GM23338 (cell line): Measurements from ENCODE around the gene SIAE. TPM values are rescaled to one million over a fixed set of nuclear protein-coding genes. Genes with fewer than 3 reads are reported as not detected.

ENCODE experiments used
- ATAC-seq: fragments of 200-7000 bp; cut with Tn5 transposase; 3 replicates; pipeline ENCODE4 v1.9.1; 2020
- DNase-seq: peaks from one replicate; pipeline ENCODE4 v3.0.0-alpha.2; 2015; ENCODE audit warnings: low spot score
- H2AFZ ChIP-seq: fragments of 200-600 bp; sonication (generic); 2 replicates; pipeline ENCODE4 v1.8.0; 2016; ENCODE audit warnings: antibody characterized with exemption, mild to moderate bottlenecking, moderate library complexity
- H3F3A ChIP-seq: fragments of 200-600 bp; sonication (generic); replicated peaks from 2 replicates; pipeline ENCODE4 v1.8.0; 2017; ENCODE audit warnings: antibody characterized with exemption, mixed run types, low read depth
- H3K27ac ChIP-seq: fragments of 200-600 bp; sonication (generic); 2 replicates; pipeline ENCODE4 v1.6.1; 2016; ENCODE audit warnings: low read depth
- H3K27me3 ChIP-seq: fragments of 200-600 bp; sonication (generic); 2 replicates; pipeline ENCODE4 v1.8.0; 2016; ENCODE audit warnings: mild to moderate bottlenecking, mixed run types, moderate library complexity; ENCODE audit not compliant: insufficient read depth
- H3K36me3 ChIP-seq: fragments of 200-600 bp; sonication (generic); 2 replicates; pipeline ENCODE4 v1.8.0; 2016; ENCODE audit warnings: mild to moderate bottlenecking; ENCODE audit not compliant: insufficient read depth
- H3K4me1 ChIP-seq: fragments of 200-600 bp; sonication (generic); 2 replicates; pipeline ENCODE4 v1.8.0; 2016; ENCODE audit warnings: mild to moderate bottlenecking, moderate library complexity; ENCODE audit not compliant: insufficient read depth
- H3K4me2 ChIP-seq: fragments of 200-600 bp; sonication (generic); 2 replicates; pipeline ENCODE4 v1.7.1; 2017; ENCODE audit warnings: mixed run types
- H3K4me3 ChIP-seq: fragments of 200-600 bp; sonication (generic); 2 replicates; pipeline ENCODE4 v1.6.1; 2016; ENCODE audit warnings: mixed run types
- H3K79me2 ChIP-seq: fragments of 200-600 bp; sonication (generic); replicated peaks from 2 replicates; pipeline ENCODE4 v1.8.0; 2017; ENCODE audit warnings: mild to moderate bottlenecking; ENCODE audit not compliant: insufficient read depth
- H3K9me2 ChIP-seq: fragments of 200-600 bp; sonication (generic); 2 replicates; pipeline ENCODE4 v1.8.0; 2017; ENCODE audit not compliant: insufficient read depth
- H4K20me1 ChIP-seq: fragments of 200-600 bp; sonication (generic); replicated peaks from 2 replicates; pipeline ENCODE4 v1.8.0; 2017; ENCODE audit warnings: mild to moderate bottlenecking; ENCODE audit not compliant: insufficient read depth
- H3K27ac Mint-ChIP-seq: 2 replicates; pipeline ENCODE4 v1.8.0; 2020; ENCODE audit warnings: inconsistent platforms, mild to moderate bottlenecking, moderate library complexity, mixed read lengths
- H3K27me3 Mint-ChIP-seq: 3 replicates; pipeline ENCODE4 v1.8.0; 2022; ENCODE audit warnings: low read depth, mild to moderate bottlenecking, moderate library complexity, mixed read lengths, inconsistent platforms; ENCODE audit not compliant: insufficient read depth, poor library complexity
- H3K36me3 Mint-ChIP-seq: 3 replicates; pipeline ENCODE4 v1.8.0; 2021; ENCODE audit warnings: low read depth, mild to moderate bottlenecking, inconsistent platforms, moderate library complexity, mixed read lengths
- H3K4me1 Mint-ChIP-seq: 3 replicates; pipeline ENCODE4 v1.8.0; 2020; ENCODE audit warnings: mild to moderate bottlenecking, inconsistent platforms, mixed read lengths
- H3K4me3 Mint-ChIP-seq: 3 replicates; pipeline ENCODE4 v1.8.0; 2021; ENCODE audit warnings: moderate library complexity, mild to moderate bottlenecking, inconsistent platforms, mixed read lengths
- H3K9me3 Mint-ChIP-seq: 3 replicates; pipeline ENCODE4 v1.8.0; 2020; ENCODE audit warnings: moderate library complexity, mild to moderate bottlenecking, inconsistent platforms, mixed read lengths
- CTCF ChIP-seq, 2 experiments: fragments of 200-600 bp in 1 of 2; sonication (generic) in 1 of 2; conservative IDR thresholded peaks; 2 replicates each; pipeline versions ENCODE4 v1.5.1 to v1.6.1; 2016 to 2017; ENCODE audit warnings: antibody characterized with exemption in 2 of 2, low read depth in 2 of 2, mild to moderate bottlenecking in 2 of 2, moderate library complexity in 1 of 2
- EZH2 ChIP-seq: fragments of 200-600 bp; sonication (generic); IDR thresholded peaks from one replicate; pipeline ENCODE4 v1.8.0; 2017; ENCODE audit warnings: antibody characterized with exemption, mild to moderate bottlenecking, low read depth; ENCODE audit not compliant: unreplicated experiment
- JUNB ChIP-seq: IDR thresholded peaks from one replicate; pipeline ENCODE4 v1.6.1; 2016; ENCODE audit warnings: antibody characterized with exemption; ENCODE audit not compliant: unreplicated experiment
- NANOG ChIP-seq: IDR thresholded peaks from 2 replicates; pipeline ENCODE4 v1.6.1; 2016; ENCODE audit warnings: antibody characterized with exemption, borderline replicate concordance
- POLR2AphosphoS5 ChIP-seq: IDR thresholded peaks from 2 replicates; pipeline ENCODE4 v1.6.1; 2016; ENCODE audit warnings: antibody characterized with exemption, low read depth
- REST ChIP-seq: IDR thresholded peaks from one replicate; pipeline ENCODE4 v1.6.1; 2018; ENCODE audit warnings: antibody characterized with exemption; ENCODE audit not compliant: unreplicated experiment
- ZNF114 ChIP-seq: fragments of 250-450 bp; sonication (Bioruptor Pico); IDR thresholded peaks from 2 replicates; pipeline ENCODE4 v1.5.0; 2020; ENCODE audit warnings: mild to moderate bottlenecking, moderate library complexity
- ZNF462 ChIP-seq: fragments of 250-450 bp; sonication (Bioruptor Pico); IDR thresholded peaks from 2 replicates; pipeline ENCODE4 v1.5.0; 2020; ENCODE audit warnings: mild to moderate bottlenecking, moderate library complexity
- polyA plus RNA-seq: library from polyadenylated mRNA; unstranded; fragments of >200 nt; fragmentation: Nextera tagmentation; extraction: Ambion mirVana; gene quantifications from 2 replicates; pipeline ENCODE4 v1.2.1, GENCODE V29; 2016
- total RNA-seq: library from RNA; depleted of rRNA; stranded (reverse); fragments of >200 nt; shearing (Covaris generic); gene quantifications from 2 replicates; pipeline ENCODE4 v1.2.3, GENCODE V29; 2014

The SIAE gene
- total and polyA plus RNA-seq, 2 experiments from 2014 or later = 1.1 to 1.7 TPM

- Histone ChIP-seq H2AFZ (no peak overlapping the region), H3F3A (no peaks in the 10 kb centered on the region), H3K4me3 (no peak overlapping the region), H3K4me1 (no peaks in the 10 kb centered on the region), H3K9me2 (no peaks in the 10 kb centered on the region), H3K36me3 (no peaks in the 10 kb centered on the region), H3K27ac (no peak overlapping the region), H3K4me2 (no peak overlapping the region), H4K20me1 (no peaks in the 10 kb centered on the region), H3K79me2 (no peaks in the 10 kb centered on the region), H3K27me3 (no peaks in the 10 kb centered on the region)
- Mint-ChIP-seq H3K4me3 (no peak overlapping the region), H3K27ac (no peak overlapping the region), H3K27me3 (peaks cover 2% of the 10 kb centered on the region), H3K36me3 (no peaks in the 10 kb centered on the region), H3K9me3 (no peaks in the 10 kb centered on the region), H3K4me1 (no peaks in the 10 kb centered on the region)
- TF ChIP-seq POLR2AphosphoS5 (no peak), ZNF462 (CRISPR knock-in tag) (no peak), EZH2 (no peak), JUNB (no peak), NANOG (no peak), CTCF (conservative IDR thresholded peaks at IDR 0.05; ENCODE audit: low read depth in 2 of 2) (no peak), ZNF114 (CRISPR knock-in tag) (no peak), REST (no peak)
- no peak for DNase-seq
- ATAC-seq = no peak
Observed at GRCh38 chr11:124608147-124608546, 65.4 kb downstream of the SIAE start.
